ENCODE data around the gene DIPK2B. TPM values are rescaled to one million over a fixed set of nuclear protein-coding genes. Genes with fewer than 3 reads are reported as not detected.

The DIPK2B gene
- 10 to 100 TPM; 11.6 to 39.1 (median 24.4) TPM for total RNA-seq

GRCh38 chrX:45200741-45201234 is at the start of gene DIPK2B:
Gene DIPK2B, minus strand, starts transcription at chrX:45200876. Its CDS starts 50 bp downstream, at chrX:45200826.
- H3K4me3 ChIP-seq (replicated peaks in 1 of 3): no peak within 1 kb of the TSS
- intact Hi-C loops (cut with DNase I): no loop called here
- H3K27ac ChIP-seq: peak within 1 kb of the TSS in 1 of 3 donors; percentile 17
- no peaks in the 10 kb centered on the region for H3K27me3 ChIP-seq
- DNase-seq: peak; percentile 3 to 4
- H3K36me3 ChIP-seq: no peaks in the 10 kb centered on the region
- no peaks in the 10 kb centered on the region for H3K9me3 ChIP-seq
- 73 to 84% methylated on average over 2 to 9 of the region's 9 CpGs for WGBS, 2 donors
- no peak for TF ChIP-seq CTCF (IDR thresholded peaks at IDR 0.05)
- no peaks in the 10 kb centered on the region for H3K4me1 ChIP-seq

- no peak for DNase-seq
- Histone ChIP-seq H3K9me3 (no peaks in the 10 kb centered on the region), H3K36me3 (no peaks in the 10 kb centered on the region), H3K27me3 (no peaks in the 10 kb centered on the region), H3K27ac (no peak overlapping the region), H3K4me3 (replicated peaks in 1 of 3) (no peak overlapping the region), H3K4me1 (no peaks in the 10 kb centered on the region)
- TF ChIP-seq POLR2A (IDR thresholded peaks at IDR 0.05) (no peak), CTCF (IDR thresholded peaks at IDR 0.05) (no peak)
- intact Hi-C loops (cut with DNase I): no loop called here
- 86 to 98% methylated on average over 4 of the region's 4 CpGs for WGBS, 2 donors
These were observed 39.6 kb upstream of the DIPK2B start for GRCh38 chrX:45240301-45240700.

GRCh38 chrX:45238489-45238888 is 37.8 kb upstream of the DIPK2B start:
- Histone ChIP-seq H3K27ac (no peak overlapping the region), H3K4me1 (no peaks in the 10 kb centered on the region), H3K27me3 (no peaks in the 10 kb centered on the region), H3K4me3 (replicated peaks in 1 of 3) (no peak overlapping the region), H3K36me3 (no peaks in the 10 kb centered on the region), H3K9me3 (no peaks in the 10 kb centered on the region)
- no peak for DNase-seq
- intact Hi-C loops (cut with DNase I): no loop called here
- 75 to 100% methylated on average over 1 of the region's 1 CpG for WGBS, 2 donors
- TF ChIP-seq POLR2A (IDR thresholded peaks at IDR 0.05) (no peak), CTCF (IDR thresholded peaks at IDR 0.05) (no peak)

- WGBS, 2 donors: 70 to 78% methylated on average over 2 of the region's 2 CpGs
- Histone ChIP-seq H3K36me3 (no peaks in the 10 kb centered on the region), H3K4me3 (replicated peaks in 1 of 3) (no peak overlapping the region), H3K27ac (no peak overlapping the region), H3K9me3 (no peaks in the 10 kb centered on the region), H3K27me3 (no peaks in the 10 kb centered on the region), H3K4me1 (no peaks in the 10 kb centered on the region)
- intact Hi-C loops (cut with DNase I): no loop called here
- DNase-seq: no peak
- TF ChIP-seq CTCF (IDR thresholded peaks at IDR 0.05): no peak
- no peak for TF ChIP-seq POLR2A (IDR thresholded peaks at IDR 0.05)
These were observed 32.9 kb upstream of the DIPK2B start for GRCh38 chrX:45233531-45233930.

GRCh38 chrX:45232139-45232538 is 31.5 kb upstream of the DIPK2B start:
- no peak for DNase-seq
- H3K9me3 ChIP-seq: no peaks in the 10 kb centered on the region
- H3K36me3 ChIP-seq: no peaks in the 10 kb centered on the region

More at GRCh38 chrX:45232139-45232538, 31.5 kb upstream of the DIPK2B start:
- TF ChIP-seq CTCF (IDR thresholded peaks at IDR 0.05) (no peak), POLR2A (IDR thresholded peaks at IDR 0.05) (no peak)
- Histone ChIP-seq H3K4me1 (no peaks in the 10 kb centered on the region), H3K27ac (no peak overlapping the region), H3K4me3 (replicated peaks in 1 of 3) (no peak overlapping the region), H3K27me3 (no peaks in the 10 kb centered on the region)
- intact Hi-C loops (cut with DNase I): no loop called here
- whole genome bisulfite sequencing, 2 donors: 73 to 84% methylated on average over 2 to 3 of the region's 3 CpGs
